HEK293 (cell line): ENCODE data around the gene CNTNAP4.

Source experiments
- CTCF ChIA-PET: fragments of 350-600 bp; formaldehyde crosslinking; extraction: SDS; loops from one replicate; lab custom pipeline; 2021; ENCODE audit warnings: antibody characterized with exemption; lab: Yijun Ruan, JAX
- POLR2A ChIA-PET: fragments of 300-600 bp; formaldehyde crosslinking; extraction: SDS; loops from one replicate; lab custom pipeline; 2020; ENCODE audit warnings: antibody characterized with exemption, inconsistent platforms; lab: Yijun Ruan, JAX
- H3K27ac ChIP-seq: fragments of 200-500 bp; sonication (Bioruptor generic); 2 replicates; pipeline ENCODE4 v1.5.1; 2014; ENCODE audit warnings: low read depth, low read length, control low read depth, inconsistent platforms; ENCODE audit errors: extremely low read depth
- H3K36me3 ChIP-seq, 2 experiments: fragments of 200-500 bp in 1 of 2; sonication (Bioruptor generic) in 1 of 2; 1 replicate in 1 of 2; 2 replicates in 1 of 2; pipeline ENCODE4 v1.5.1; 2014 to 2017; ENCODE audit warnings: inconsistent platforms in 2 of 2, low read length in 2 of 2; ENCODE audit not compliant: control insufficient read depth in 2 of 2, insufficient read depth in 1 of 2
- H3K4me1 ChIP-seq: fragments of 200-500 bp; sonication (Bioruptor generic); 2 replicates; pipeline ENCODE4 v1.5.1; 2014; ENCODE audit warnings: mild to moderate bottlenecking, low read length, inconsistent platforms; ENCODE audit not compliant: control insufficient read depth, insufficient read depth
- H3K4me3 ChIP-seq: 2 replicates; pipeline ENCODE4 v1.5.1; 2011; ENCODE audit warnings: low read depth, mild to moderate bottlenecking, control low read depth, low read length, moderate library complexity
- H3K9me3 ChIP-seq: fragments of 200-500 bp; sonication (Bioruptor generic); 2 replicates; pipeline ENCODE4 v1.5.1; 2014; ENCODE audit warnings: low read depth, low read length, inconsistent platforms; ENCODE audit not compliant: control insufficient read depth, insufficient read depth
- CTCF ChIP-seq: fragments of 450-650 bp; formaldehyde crosslinking; IDR thresholded peaks from 2 replicates; pipeline ENCODE4 v1.5.1; 2016; ENCODE audit warnings: missing biosample characterization, missing genetic modification characterization
- EGR2 ChIP-seq: fragments of 450-650 bp; formaldehyde crosslinking; IDR thresholded peaks from 2 replicates; pipeline ENCODE4 v1.5.1; 2016; ENCODE audit warnings: low read depth, missing biosample characterization, missing genetic modification characterization
- GLIS1 ChIP-seq: fragments of 450-650 bp; formaldehyde crosslinking; IDR thresholded peaks from 2 replicates; pipeline ENCODE4 v1.5.1; 2016; ENCODE audit warnings: missing biosample characterization, missing genetic modification characterization
- KLF8 ChIP-seq: fragments of 450-650 bp; formaldehyde crosslinking; IDR thresholded peaks from 2 replicates; pipeline ENCODE4 v1.5.1; 2016; ENCODE audit warnings: missing biosample characterization, missing genetic modification characterization
- MEIS1 ChIP-seq: sonication (generic); formaldehyde crosslinking; IDR thresholded peaks from 2 replicates; pipeline ENCODE4 v1.8.1; 2022; ENCODE audit warnings: missing genetic modification reagents, mild to moderate bottlenecking, borderline replicate concordance
- PRDM1 ChIP-seq: fragments of 450-650 bp; formaldehyde crosslinking; IDR thresholded peaks from 2 replicates; pipeline ENCODE4; 2016; ENCODE audit warnings: missing biosample characterization, missing genetic modification characterization
- PRDM2 ChIP-seq: fragments of 450-650 bp; formaldehyde crosslinking; IDR thresholded peaks from 2 replicates; pipeline ENCODE4 v1.5.1; 2016; ENCODE audit warnings: missing biosample characterization, missing genetic modification characterization, borderline replicate concordance
- RBAK ChIP-seq: fragments of 450-650 bp; formaldehyde crosslinking; IDR thresholded peaks from 2 replicates; pipeline ENCODE4 v1.5.1; 2016; ENCODE audit warnings: missing biosample characterization, missing genetic modification characterization
- SALL2 ChIP-seq: fragments of 450-650 bp; formaldehyde crosslinking; IDR thresholded peaks from 2 replicates; pipeline ENCODE4 v1.5.0; 2017; ENCODE audit warnings: missing biosample characterization, mild to moderate bottlenecking, missing genetic modification characterization, borderline replicate concordance
- SP3 ChIP-seq: fragments of 450-650 bp; formaldehyde crosslinking; IDR thresholded peaks from 2 replicates; pipeline ENCODE4 v1.5.1; 2016; ENCODE audit warnings: missing biosample characterization, missing genetic modification characterization
- ZBTB44 ChIP-seq: fragments of 450-650 bp; IDR thresholded peaks from 2 replicates; pipeline ENCODE4 v1.5.1; 2018; ENCODE audit warnings: missing biosample characterization, mild to moderate bottlenecking, missing genetic modification characterization
- ZEB2 ChIP-seq: fragments of 450-650 bp; formaldehyde crosslinking; IDR thresholded peaks from 2 replicates; pipeline ENCODE4 v1.5.1; 2016; ENCODE audit warnings: missing biosample characterization, missing genetic modification characterization
- ZFP41 ChIP-seq: fragments of 450-650 bp; formaldehyde crosslinking; IDR thresholded peaks from 2 replicates; pipeline ENCODE4 v1.5.1; 2016; ENCODE audit warnings: missing biosample characterization, missing genetic modification characterization, borderline replicate concordance
- ZNF114 ChIP-seq: fragments of 450-650 bp; formaldehyde crosslinking; IDR thresholded peaks from 2 replicates; pipeline ENCODE4 v1.5.0; 2017; ENCODE audit warnings: missing biosample characterization, missing genetic modification characterization
- ZNF121 ChIP-seq: fragments of 450-650 bp; formaldehyde crosslinking; IDR thresholded peaks from 2 replicates; pipeline ENCODE4 v1.5.1; 2016; ENCODE audit warnings: missing biosample characterization, missing genetic modification characterization
- ZNF133 ChIP-seq: fragments of 450-650 bp; formaldehyde crosslinking; IDR thresholded peaks from 2 replicates; pipeline ENCODE4 v1.5.1; 2016; ENCODE audit warnings: missing biosample characterization, missing genetic modification characterization
- ZNF16 ChIP-seq: fragments of 450-650 bp; formaldehyde crosslinking; IDR thresholded peaks from 2 replicates; pipeline ENCODE4 v1.5.1; 2016; ENCODE audit warnings: low read depth, missing biosample characterization, missing genetic modification characterization
- ZNF19 ChIP-seq: fragments of 450-650 bp; formaldehyde crosslinking; IDR thresholded peaks from 2 replicates; pipeline ENCODE4; 2016; ENCODE audit warnings: missing biosample characterization, missing genetic modification characterization, low read depth
- ZNF2 ChIP-seq: fragments of 450-650 bp; formaldehyde crosslinking; IDR thresholded peaks from 2 replicates; pipeline ENCODE4 v1.5.1; 2016; ENCODE audit warnings: missing biosample characterization, missing genetic modification characterization
- ZNF214 ChIP-seq: fragments of 450-650 bp; formaldehyde crosslinking; IDR thresholded peaks from 2 replicates; pipeline ENCODE4 v1.5.1; 2017; ENCODE audit warnings: missing biosample characterization, mild to moderate bottlenecking, missing genetic modification characterization, borderline replicate concordance
- ZNF23 ChIP-seq: fragments of 450-650 bp; formaldehyde crosslinking; IDR thresholded peaks from 2 replicates; pipeline ENCODE4 v1.5.1; 2016; ENCODE audit warnings: missing biosample characterization, missing genetic modification characterization, borderline replicate concordance
- ZNF335 ChIP-seq: fragments of 450-650 bp; formaldehyde crosslinking; conservative IDR thresholded peaks from 2 replicates; pipeline ENCODE4 v1.5.1; 2016; ENCODE audit warnings: missing biosample characterization, missing genetic modification characterization
- ZNF404 ChIP-seq: fragments of 450-650 bp; formaldehyde crosslinking; IDR thresholded peaks from 2 replicates; pipeline ENCODE4 v1.5.1; 2017; ENCODE audit warnings: missing biosample characterization, missing genetic modification characterization
- ZNF449 ChIP-seq: fragments of 450-650 bp; formaldehyde crosslinking; IDR thresholded peaks from 2 replicates; pipeline ENCODE4 v1.5.1; 2017; ENCODE audit warnings: missing biosample characterization, mild to moderate bottlenecking, missing genetic modification characterization, moderate library complexity
- ZNF544 ChIP-seq: fragments of 450-650 bp; formaldehyde crosslinking; IDR thresholded peaks from 2 replicates; pipeline ENCODE4 v1.5.0; 2017; ENCODE audit warnings: missing biosample characterization, missing genetic modification characterization
- ZNF558 ChIP-seq: fragments of 450-650 bp; formaldehyde crosslinking; IDR thresholded peaks from 2 replicates; pipeline ENCODE4 v1.5.1; 2016; ENCODE audit warnings: missing biosample characterization, missing genetic modification characterization
- ZNF658 ChIP-seq: fragments of 450-650 bp; formaldehyde crosslinking; IDR thresholded peaks from 2 replicates; pipeline ENCODE4; 2016; ENCODE audit warnings: missing biosample characterization, missing genetic modification characterization

Gene CNTNAP4

GRCh38 chr16:76577003-76577402 is 299.8 kb downstream of the CNTNAP4 start:
- Histone ChIP-seq H3K4me1 (no peaks in the 10 kb centered on the region), H3K4me3 (no peak overlapping the region), H3K36me3 (no peaks in the 10 kb centered on the region), H3K9me3 (no peaks in the 10 kb centered on the region), H3K27ac (no peak overlapping the region)
- ChIA-PET POLR2A (no interaction called here), CTCF (no interaction called here)
- TF ChIP-seq SP3 (tag by site-specific recombination) (no peak), PRDM1 (tag by site-specific recombination) (no peak), ZNF2 (no peak), ZFP41 (tag by site-specific recombination) (no peak), KLF8 (tag by site-specific recombination) (no peak), ZNF133 (tag by site-specific recombination) (no peak), ZBTB44 (tag by site-specific recombination) (no peak), SALL2 (tag by site-specific recombination) (no peak), ZNF544 (tag by site-specific recombination) (no peak), ZNF16 (no peak), GLIS1 (tag by site-specific recombination) (no peak), ZNF335 (tag by site-specific recombination) (no peak), ZNF658 (tag by site-specific recombination) (no peak), ZNF214 (no peak), ZNF449 (tag by site-specific recombination) (no peak), ZNF114 (no peak), ZNF19 (tag by site-specific recombination) (no peak)

- TF ChIP-seq ZNF23 (tag by site-specific recombination) (no peak), ZEB2 (tag by site-specific recombination) (no peak), ZNF404 (no peak), RBAK (tag by site-specific recombination) (no peak), MEIS1 (CRISPR knock-in tag) (no peak), ZNF121 (tag by site-specific recombination) (no peak), ZNF558 (tag by site-specific recombination) (no peak), PRDM2 (no peak), CTCF (no peak), EGR2 (tag by site-specific recombination) (no peak), SP3 (tag by site-specific recombination) (no peak)
- TF ChIP-seq, all 188 proteins: peak for 0
Observed at GRCh38 chr16:76579277-76579922, 302.2 kb downstream of the CNTNAP4 start.

More at GRCh38 chr16:76579277-76579922, 302.2 kb downstream of the CNTNAP4 start:
- CTCF ChIA-PET = no interaction called here
- H3K36me3 ChIP-seq = no peaks in the 10 kb centered on the region
- no peak overlapping the region for H3K4me3 ChIP-seq
- no peaks in the 10 kb centered on the region for H3K4me1 ChIP-seq
- POLR2A ChIA-PET = no interaction called here
- H3K9me3 ChIP-seq = no peaks in the 10 kb centered on the region
- H3K27ac ChIP-seq = no peak overlapping the region
